Measurements from ENCODE around the gene SULF2.

Gene SULF2

DNA sequence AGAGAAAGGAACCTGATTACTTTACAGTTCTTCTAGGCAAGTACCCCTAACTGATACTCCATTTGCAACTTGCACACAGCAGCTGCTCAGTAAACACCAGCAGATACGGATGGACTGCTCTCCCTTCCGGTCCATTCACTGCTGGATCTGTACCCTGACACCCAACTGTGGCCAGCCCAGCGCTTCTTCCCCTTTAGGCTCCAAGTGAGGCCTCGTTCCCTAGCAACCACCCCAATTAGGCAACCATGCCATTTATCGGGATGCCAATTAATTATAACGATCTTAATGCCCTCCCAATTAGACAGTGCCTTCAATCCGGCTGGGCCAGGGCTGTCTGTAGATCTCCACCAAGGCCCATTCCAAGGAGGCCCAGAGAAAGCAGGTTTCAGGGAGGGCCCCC lies 3.2 kb downstream of the SULF2 start:
- no peak for DNase-seq (ENCODE audit: low read depth)
- no peak overlapping the region for H3K4me3 ChIP-seq (ENCODE audit: low read depth, low read length)
- TF ChIP-seq, protein P1, sequence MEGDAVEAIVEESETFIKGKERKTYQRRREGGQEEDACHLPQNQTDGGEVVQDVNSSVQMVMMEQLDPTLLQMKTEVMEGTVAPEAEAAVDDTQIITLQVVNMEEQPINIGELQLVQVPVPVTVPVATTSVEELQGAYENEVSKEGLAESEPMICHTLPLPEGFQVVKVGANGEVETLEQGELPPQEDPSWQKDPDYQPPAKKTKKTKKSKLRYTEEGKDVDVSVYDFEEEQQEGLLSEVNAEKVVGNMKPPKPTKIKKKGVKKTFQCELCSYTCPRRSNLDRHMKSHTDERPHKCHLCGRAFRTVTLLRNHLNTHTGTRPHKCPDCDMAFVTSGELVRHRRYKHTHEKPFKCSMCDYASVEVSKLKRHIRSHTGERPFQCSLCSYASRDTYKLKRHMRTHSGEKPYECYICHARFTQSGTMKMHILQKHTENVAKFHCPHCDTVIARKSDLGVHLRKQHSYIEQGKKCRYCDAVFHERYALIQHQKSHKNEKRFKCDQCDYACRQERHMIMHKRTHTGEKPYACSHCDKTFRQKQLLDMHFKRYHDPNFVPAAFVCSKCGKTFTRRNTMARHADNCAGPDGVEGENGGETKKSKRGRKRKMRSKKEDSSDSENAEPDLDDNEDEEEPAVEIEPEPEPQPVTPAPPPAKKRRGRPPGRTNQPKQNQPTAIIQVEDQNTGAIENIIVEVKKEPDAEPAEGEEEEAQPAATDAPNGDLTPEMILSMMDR (conservative IDR thresholded peaks at IDR 0.05; ENCODE audit: low read depth, low read length), result no peak

DNA sequence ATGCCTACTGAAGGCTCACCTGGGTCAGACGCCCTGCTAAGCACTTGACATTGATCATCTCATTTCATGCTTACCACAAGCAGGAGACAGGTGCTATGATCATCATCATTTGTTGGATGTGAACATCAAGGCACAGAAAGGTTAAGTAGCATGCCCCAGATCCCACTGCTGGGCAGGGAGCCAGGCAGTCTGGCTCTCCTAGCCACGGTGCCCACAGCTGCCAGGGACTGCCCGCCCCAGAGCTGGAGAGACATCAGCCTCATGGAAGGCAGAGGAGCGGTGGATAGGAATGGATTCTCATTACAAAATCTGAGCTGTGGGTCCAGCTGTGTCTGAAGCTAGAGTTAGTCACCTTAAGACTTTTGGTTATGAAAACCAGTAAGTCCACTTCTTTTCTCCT lies 3.6 kb downstream of the SULF2 start:
- TF ChIP-seq, protein P1 (conservative IDR thresholded peaks at IDR 0.05; ENCODE audit: low read depth, low read length), result no peak
- no peak overlapping the region for H3K4me3 ChIP-seq (ENCODE audit: low read depth, low read length)
- DNase-seq (ENCODE audit: low read depth), result no peak

DNA sequence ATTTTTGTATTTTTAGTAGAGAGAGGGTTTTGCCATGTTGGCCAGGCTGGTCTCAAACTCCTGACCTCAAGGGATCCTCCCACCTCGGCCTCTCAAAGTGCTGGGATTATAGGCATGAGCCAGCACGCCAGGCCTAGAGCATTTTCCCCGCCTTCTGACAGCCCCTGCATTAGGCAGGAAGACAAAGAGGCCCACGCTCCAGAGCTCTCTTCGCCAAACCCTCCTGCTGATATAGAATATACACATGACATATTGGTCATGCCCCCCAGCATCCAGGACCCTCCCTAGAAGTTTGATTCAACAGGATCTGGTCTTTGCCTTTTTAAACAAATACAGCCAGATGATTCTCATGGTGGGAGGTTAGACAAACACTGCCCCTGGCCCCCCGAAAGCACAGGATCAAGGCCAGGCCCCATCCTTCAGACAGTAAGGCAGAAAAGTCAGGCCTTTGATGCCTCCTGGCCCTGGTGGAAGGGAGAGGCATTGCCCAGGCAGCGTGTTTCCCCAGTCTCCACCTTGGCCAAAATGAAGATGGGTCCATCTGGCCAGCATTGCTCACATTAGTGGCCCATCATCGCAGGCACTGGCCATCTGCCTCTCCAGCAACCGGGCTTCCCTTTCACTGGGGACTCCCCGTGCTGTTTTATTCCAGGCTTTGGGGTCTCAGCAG lies 4.4 kb downstream of the SULF2 start:
- TF ChIP-seq, protein P1 (conservative IDR thresholded peaks at IDR 0.05; ENCODE audit: low read depth, low read length), result peak; percentile 22
- no peak for DNase-seq (ENCODE audit: low read depth)
- H3K4me3 ChIP-seq (ENCODE audit: low read depth, low read length), result no peak overlapping the region

DNA sequence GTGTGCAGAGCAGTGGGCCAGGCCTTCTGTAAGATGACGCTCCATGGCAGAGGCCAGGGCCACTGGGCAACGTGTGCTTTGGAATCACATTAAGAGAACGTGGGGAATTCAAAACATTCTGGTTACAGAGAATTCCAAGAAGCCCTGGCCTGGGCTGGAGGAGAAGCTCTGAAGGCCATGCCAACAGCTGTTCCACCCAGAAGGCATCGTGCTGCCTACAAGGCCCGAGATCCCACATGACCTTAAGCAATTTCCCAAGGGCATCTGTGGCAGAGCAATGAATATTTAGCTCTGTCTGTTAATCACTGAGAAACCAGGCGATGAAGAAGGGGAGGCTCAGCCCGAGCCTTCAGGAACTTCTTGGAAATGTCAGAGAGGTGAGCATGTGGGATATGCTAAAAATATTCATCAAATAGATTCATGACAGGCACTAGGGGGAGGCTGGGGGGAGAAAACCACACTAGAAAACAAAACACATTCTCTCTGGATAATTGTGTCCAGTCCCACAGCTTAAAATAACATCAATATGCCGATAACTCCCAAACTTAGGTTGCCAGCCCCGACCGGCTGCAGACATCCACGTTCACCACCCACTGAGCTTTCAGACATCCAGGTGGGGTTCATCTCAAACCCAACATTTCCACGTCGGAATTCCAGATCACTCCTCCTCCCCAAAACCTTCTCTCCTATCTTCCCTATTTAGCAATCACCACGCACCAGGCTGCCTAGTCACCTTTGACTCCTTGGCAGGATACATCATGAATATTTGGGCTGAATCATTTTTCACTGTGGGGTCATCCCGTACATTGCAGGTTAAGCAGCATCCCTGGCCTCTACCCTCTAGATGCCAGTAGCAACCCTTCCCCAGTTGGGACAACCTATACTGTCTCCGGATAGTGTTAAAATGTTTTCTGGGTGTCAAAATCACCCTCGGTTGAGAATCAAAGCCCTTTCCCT lies 6.6 kb downstream of the SULF2 start:
- DNase-seq (ENCODE audit: low read depth), result no peak
- no peak overlapping the region for H3K4me3 ChIP-seq (ENCODE audit: low read depth, low read length)
- TF ChIP-seq, protein P1 (conservative IDR thresholded peaks at IDR 0.05; ENCODE audit: low read depth, low read length), result no peak

DNA sequence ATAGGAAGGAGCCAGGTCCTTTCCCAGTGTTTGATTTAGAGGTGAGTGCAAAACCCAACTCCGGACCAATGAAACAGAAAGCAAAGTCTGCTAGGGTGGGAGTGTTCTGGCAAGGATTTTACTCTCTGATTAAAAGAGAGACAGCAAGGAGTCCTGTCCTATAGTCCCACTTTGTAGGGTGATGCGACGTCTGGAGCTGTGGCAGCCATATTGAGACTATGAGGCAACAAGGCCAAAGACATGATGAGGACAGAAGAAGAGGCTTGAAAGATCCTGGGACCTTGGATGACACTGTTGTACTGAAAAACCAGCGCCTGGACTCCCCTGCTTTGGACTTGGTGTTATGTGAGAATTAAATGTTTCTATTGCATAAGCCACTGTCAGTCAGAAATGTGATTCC lies 8.1 kb downstream of the SULF2 start:
- TF ChIP-seq, protein P1 (conservative IDR thresholded peaks at IDR 0.05; ENCODE audit: low read depth, low read length), result no peak
- H3K4me3 ChIP-seq (ENCODE audit: low read depth, low read length), result no peak overlapping the region
- no peak for DNase-seq (ENCODE audit: low read depth)

DNA sequence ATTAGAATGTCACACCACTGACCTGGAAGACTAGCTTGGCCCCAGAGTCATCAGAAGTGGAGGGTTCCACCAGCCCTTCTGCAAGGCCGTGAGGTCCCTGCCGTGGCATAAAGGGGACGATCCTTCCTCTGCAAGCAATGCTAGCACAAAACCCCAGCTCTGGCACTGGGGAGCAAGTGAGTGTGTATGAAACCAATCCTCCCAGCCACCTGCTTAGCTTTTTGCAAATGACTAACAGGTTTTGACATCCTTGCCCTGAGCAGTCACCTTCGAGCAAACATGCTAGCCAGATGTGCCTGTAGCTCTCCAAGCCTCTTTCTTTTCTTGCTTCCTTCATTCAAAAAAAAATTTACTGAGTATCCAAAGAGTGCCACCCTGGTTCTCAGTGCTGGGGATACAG lies 8.6 kb downstream of the SULF2 start:
- DNase-seq (ENCODE audit: low read depth), result no peak
- H3K4me3 ChIP-seq (ENCODE audit: low read depth, low read length), result no peak overlapping the region
- TF ChIP-seq, protein P1 (conservative IDR thresholded peaks at IDR 0.05; ENCODE audit: low read depth, low read length), result no peak
